Measurements from ENCODE around the gene SLC25A44. TPM values are rescaled to one million over a fixed set of nuclear protein-coding genes. Genes with fewer than 3 reads are reported as not detected.

The SLC25A44 gene
- total RNA-seq, 3 donors from 2014 or later: 19.8 to 31.1 (median 24.8) TPM

- DNase-seq (no peak), ATAC-seq (no peak)
- H3K36me3 ChIP-seq (ENCODE audit: low read depth): no peaks in the 10 kb centered on the region
- TF ChIP-seq, protein P1, sequence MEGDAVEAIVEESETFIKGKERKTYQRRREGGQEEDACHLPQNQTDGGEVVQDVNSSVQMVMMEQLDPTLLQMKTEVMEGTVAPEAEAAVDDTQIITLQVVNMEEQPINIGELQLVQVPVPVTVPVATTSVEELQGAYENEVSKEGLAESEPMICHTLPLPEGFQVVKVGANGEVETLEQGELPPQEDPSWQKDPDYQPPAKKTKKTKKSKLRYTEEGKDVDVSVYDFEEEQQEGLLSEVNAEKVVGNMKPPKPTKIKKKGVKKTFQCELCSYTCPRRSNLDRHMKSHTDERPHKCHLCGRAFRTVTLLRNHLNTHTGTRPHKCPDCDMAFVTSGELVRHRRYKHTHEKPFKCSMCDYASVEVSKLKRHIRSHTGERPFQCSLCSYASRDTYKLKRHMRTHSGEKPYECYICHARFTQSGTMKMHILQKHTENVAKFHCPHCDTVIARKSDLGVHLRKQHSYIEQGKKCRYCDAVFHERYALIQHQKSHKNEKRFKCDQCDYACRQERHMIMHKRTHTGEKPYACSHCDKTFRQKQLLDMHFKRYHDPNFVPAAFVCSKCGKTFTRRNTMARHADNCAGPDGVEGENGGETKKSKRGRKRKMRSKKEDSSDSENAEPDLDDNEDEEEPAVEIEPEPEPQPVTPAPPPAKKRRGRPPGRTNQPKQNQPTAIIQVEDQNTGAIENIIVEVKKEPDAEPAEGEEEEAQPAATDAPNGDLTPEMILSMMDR (IDR thresholded peaks at IDR 0.05): no peak
- H3K4me3 ChIP-seq: no peak overlapping the region
- H3K9me3 ChIP-seq: no peaks in the 10 kb centered on the region
- intact Hi-C loops (cut with DNase I, micrococcal nuclease): no loop called here
- no peaks in the 10 kb centered on the region for H3K4me1 ChIP-seq (ENCODE audit: low read depth)
Observed at GRCh38 chr1:156164125-156164831, 29.6 kb upstream of the SLC25A44 start.

DNA sequence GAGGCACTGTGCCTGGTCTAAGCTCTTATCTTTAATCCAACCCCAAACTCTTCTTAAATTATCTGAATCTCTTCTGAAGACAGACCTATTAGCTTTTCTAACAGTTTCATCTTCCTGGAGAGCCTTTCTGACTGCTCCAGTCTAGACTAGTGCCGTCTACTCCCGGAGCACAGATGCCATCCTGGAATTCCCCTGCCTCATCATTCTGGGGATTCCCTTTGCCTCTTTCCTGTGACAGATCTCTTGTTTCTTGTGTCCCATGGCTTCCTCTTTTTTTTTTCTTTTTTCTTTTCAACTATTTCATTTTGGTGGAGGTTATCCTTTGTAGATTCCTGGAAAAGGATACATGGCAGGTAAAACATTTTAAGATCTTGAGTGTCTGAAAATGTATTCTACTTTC is 28.8 kb upstream of the SLC25A44 start:
- no peak overlapping the region for H3K4me3 ChIP-seq
- TF ChIP-seq, protein P1 (IDR thresholded peaks at IDR 0.05): no peak
- ATAC-seq (no peak), DNase-seq (peak in 1 of 3 donors; percentile 3)
- no peaks in the 10 kb centered on the region for H3K9me3 ChIP-seq
- H3K36me3 ChIP-seq (ENCODE audit: low read depth): no peaks in the 10 kb centered on the region
- intact Hi-C loops (cut with DNase I, micrococcal nuclease): no loop called here
- H3K4me1 ChIP-seq (ENCODE audit: low read depth): no peaks in the 10 kb centered on the region

GRCh38 chr1:156167536-156167935 is 26.4 kb upstream of the SLC25A44 start:
- ATAC-seq: no peak
- no peaks in the 10 kb centered on the region for H3K9me3 ChIP-seq
- TF ChIP-seq, protein P1 (IDR thresholded peaks at IDR 0.05): no peak
- H3K4me1 ChIP-seq (ENCODE audit: low read depth): no peaks in the 10 kb centered on the region
- DNase-seq: no peak
- H3K4me3 ChIP-seq: no peak overlapping the region
- no peaks in the 10 kb centered on the region for H3K36me3 ChIP-seq (ENCODE audit: low read depth)
- intact Hi-C loops (cut with DNase I, micrococcal nuclease): no loop called here

DNA sequence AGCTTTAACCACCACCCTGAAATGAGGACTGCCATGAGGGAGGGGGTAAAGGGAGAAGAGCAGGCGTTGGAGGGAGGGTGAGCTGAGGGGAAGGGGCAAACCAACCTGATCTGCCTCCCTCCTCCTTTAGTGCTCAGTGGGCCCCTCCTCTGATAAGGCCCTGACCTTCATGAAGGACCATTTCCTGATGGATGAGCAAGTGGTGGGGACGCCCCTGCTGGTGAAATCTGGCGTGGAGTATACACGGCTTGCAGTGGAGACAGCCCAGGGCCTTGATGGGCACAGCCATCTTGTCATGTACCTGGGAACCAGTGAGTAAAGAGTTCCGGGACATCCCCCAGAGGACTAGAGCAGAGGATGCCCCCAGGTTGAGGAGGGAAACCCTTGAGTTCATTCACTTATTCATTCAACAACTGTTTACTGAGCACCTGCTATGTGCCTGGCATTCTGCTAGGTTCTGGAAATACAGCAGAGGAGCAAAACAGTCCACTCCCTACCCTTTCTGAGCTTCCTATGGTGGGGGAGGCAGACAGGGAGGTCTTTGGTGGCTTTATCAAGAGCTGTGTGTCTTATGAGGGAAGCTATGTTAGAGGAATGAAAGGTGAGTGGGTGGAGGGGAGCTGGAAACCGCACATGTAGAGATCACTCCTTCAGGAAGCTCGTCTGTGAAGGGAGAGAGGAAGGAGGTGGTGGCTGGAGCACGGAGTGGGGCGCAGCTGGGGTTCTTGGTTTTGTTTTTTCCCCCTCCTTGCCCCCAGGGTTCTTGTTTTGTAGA is 21.0 kb upstream of the SLC25A44 start:
- TF ChIP-seq, protein P1 (IDR thresholded peaks at IDR 0.05): no peak
- intact Hi-C loops (cut with DNase I, micrococcal nuclease): no loop called here
- Histone ChIP-seq H3K36me3 (ENCODE audit: low read depth) (no peaks in the 10 kb centered on the region), H3K4me1 (ENCODE audit: low read depth) (no peaks in the 10 kb centered on the region), H3K9me3 (no peaks in the 10 kb centered on the region), H3K4me3 (no peak overlapping the region)
- no peak for ATAC-seq
- no peak for DNase-seq

DNA sequence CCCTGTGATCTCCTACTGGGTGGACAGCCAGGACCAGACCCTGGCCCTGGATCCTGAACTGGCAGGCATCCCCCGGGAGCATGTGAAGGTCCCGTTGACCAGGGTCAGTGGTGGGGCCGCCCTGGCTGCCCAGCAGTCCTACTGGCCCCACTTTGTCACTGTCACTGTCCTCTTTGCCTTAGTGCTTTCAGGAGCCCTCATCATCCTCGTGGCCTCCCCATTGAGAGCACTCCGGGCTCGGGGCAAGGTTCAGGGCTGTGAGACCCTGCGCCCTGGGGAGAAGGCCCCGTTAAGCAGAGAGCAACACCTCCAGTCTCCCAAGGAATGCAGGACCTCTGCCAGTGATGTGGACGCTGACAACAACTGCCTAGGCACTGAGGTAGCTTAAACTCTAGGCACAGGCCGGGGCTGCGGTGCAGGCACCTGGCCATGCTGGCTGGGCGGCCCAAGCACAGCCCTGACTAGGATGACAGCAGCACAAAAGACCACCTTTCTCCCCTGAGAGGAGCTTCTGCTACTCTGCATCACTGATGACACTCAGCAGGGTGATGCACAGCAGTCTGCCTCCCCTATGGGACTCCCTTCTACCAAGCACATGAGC is 17.2 kb upstream of the SLC25A44 start:
- intact Hi-C loops (cut with DNase I, micrococcal nuclease): no loop called here
- Histone ChIP-seq H3K36me3 (ENCODE audit: low read depth) (no peaks in the 10 kb centered on the region), H3K4me3 (no peak overlapping the region), H3K9me3 (no peaks in the 10 kb centered on the region), H3K4me1 (ENCODE audit: low read depth) (no peaks in the 10 kb centered on the region)
- no peak for ATAC-seq
- no peak for DNase-seq
- TF ChIP-seq, protein P1 (IDR thresholded peaks at IDR 0.05): no peak

Data from mucosa of descending colon (tissue), 3 donors.